Measurements from ENCODE around the gene MCM3.

Gene MCM3

DNA sequence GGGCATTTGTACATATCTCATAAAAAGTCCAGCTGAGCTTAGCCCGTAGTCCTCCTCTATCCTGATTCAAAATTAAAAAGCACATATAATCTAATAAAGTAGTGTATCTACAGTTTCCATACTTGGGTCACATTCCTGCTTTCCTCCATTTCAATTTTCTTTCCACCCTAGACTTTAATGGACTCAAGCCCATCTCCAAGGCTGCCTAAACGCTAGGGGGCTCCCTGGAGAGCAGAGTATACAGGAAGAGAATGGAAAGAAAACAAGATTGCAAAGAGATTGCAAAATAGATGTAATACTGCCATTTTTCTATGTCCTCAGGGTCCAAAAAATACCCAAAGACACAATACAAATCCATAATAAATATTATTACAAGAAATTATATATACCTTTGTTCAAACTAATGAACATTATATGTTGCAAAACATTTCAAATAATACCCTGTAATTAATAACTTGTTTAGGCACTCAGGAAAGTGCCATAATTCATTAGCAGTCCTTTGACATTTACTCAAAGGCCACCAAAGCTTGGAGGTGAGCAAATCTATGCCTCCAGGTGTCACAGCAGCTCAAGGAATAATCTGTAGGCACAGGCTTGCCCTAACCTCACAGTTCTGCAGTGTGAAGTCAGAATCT, 2.4 kb upstream of the MCM3 start:
- Histone ChIP-seq H4K20me1 (ENCODE audit: insufficient read depth, low read length, poor library complexity, severe bottlenecking) (peaks cover 25% of the 10 kb centered on the region), H3F3A (ENCODE audit: low read depth) (no peaks in the 10 kb centered on the region), H3K4me2 (ENCODE audit: low read depth, low read length, poor library complexity, severe bottlenecking) (peak overlapping the region; percentile 10), H3K9me2 (replicated peaks; ENCODE audit: low read depth, low read length) (no peaks in the 10 kb centered on the region), H3K9ac (ENCODE audit: low read depth, low read length, poor library complexity, severe bottlenecking) (peak overlapping the region; percentile 84), H2AFZ (ENCODE audit: low read length) (peak overlapping the region; percentile 76; the same call in 1 of the 2 replicates), H3K4me3 (ENCODE audit: low read length, poor library complexity, severe bottlenecking) (no peak overlapping the region), H3K27me3 (ENCODE audit: insufficient read depth, low read length, poor library complexity, severe bottlenecking) (no peaks in the 10 kb centered on the region), H3K36me3 (ENCODE audit: insufficient read depth, low read length) (peaks cover 7% of the 10 kb centered on the region; the same call in 1 of the 2 replicates), H3K4me1 (ENCODE audit: insufficient read depth, low read length, poor library complexity, severe bottlenecking) (peaks cover 41% of the 10 kb centered on the region), H3K79me2 (ENCODE audit: insufficient read depth, low read length) (peaks cover 27% of the 10 kb centered on the region), H3K9me3 (ENCODE audit: insufficient read depth, low read depth, low read length) (no peaks in the 10 kb centered on the region)
- TF ChIP-seq, protein P1, sequence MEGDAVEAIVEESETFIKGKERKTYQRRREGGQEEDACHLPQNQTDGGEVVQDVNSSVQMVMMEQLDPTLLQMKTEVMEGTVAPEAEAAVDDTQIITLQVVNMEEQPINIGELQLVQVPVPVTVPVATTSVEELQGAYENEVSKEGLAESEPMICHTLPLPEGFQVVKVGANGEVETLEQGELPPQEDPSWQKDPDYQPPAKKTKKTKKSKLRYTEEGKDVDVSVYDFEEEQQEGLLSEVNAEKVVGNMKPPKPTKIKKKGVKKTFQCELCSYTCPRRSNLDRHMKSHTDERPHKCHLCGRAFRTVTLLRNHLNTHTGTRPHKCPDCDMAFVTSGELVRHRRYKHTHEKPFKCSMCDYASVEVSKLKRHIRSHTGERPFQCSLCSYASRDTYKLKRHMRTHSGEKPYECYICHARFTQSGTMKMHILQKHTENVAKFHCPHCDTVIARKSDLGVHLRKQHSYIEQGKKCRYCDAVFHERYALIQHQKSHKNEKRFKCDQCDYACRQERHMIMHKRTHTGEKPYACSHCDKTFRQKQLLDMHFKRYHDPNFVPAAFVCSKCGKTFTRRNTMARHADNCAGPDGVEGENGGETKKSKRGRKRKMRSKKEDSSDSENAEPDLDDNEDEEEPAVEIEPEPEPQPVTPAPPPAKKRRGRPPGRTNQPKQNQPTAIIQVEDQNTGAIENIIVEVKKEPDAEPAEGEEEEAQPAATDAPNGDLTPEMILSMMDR (conservative IDR thresholded peaks at IDR 0.05; ENCODE audit: low read length) = peak; percentile 92
- TF ChIP-seq EZH2phosphoT487 (IDR thresholded peaks at IDR 0.05; ENCODE audit: borderline replicate concordance) = no peak

DNA sequence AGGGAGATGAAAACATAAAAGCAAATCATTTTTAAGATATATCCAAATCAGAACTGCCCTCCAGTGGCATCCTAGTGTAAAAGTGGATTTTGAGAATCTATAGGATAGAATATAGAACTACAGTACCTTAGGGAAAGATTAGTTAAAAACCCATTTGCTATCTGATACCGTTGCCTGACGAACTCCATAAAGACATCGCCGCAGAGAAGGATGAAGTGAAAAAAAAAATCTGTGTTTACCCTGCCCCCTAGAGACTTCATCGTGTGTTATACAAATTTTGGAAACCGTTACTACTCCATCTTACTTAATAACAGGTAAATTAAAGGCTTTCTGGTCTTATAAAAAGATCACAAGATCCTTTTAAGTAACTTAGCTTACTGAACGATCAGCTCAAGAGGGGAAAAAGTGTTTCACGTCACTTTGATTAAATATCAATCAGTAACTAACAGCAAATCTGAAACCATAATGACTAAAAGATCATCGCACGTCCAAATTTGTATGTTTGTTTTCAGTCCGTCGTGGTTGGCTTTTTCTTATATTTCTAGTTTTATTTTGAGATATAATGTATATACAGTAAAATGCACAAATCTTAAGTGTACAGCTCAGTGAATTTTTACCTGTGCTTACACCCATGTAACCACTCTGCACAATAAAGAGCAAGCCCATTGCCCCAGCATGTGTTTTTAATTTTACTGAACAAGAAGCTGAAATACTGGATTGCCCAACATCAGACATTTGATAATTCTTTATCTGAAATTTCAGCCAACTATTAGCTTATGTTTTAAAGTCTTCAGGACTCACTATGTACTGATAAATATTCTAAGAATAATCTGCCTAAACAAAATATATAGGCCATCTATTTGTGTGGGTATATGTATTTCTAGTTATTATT, 881 bp upstream of the MCM3 start:
- Histone ChIP-seq H4K20me1 (ENCODE audit: insufficient read depth, low read length, poor library complexity, severe bottlenecking) (peaks cover 40% of the 10 kb centered on the region), H3K9ac (ENCODE audit: low read depth, low read length, poor library complexity, severe bottlenecking) (peak overlapping the region; percentile 84), H3K27me3 (ENCODE audit: insufficient read depth, low read length, poor library complexity, severe bottlenecking) (no peaks in the 10 kb centered on the region), H3K36me3 (ENCODE audit: insufficient read depth, low read length) (peaks cover 22% of the 10 kb centered on the region), H3K9me2 (replicated peaks; ENCODE audit: low read depth, low read length) (no peaks in the 10 kb centered on the region), H3K4me3 (ENCODE audit: low read length, poor library complexity, severe bottlenecking) (peak overlapping the region; percentile 83), H2AFZ (ENCODE audit: low read length) (peak overlapping the region; percentile 86), H3F3A (ENCODE audit: low read depth) (no peaks in the 10 kb centered on the region), H3K9me3 (ENCODE audit: insufficient read depth, low read depth, low read length) (no peaks in the 10 kb centered on the region), H3K4me2 (ENCODE audit: low read depth, low read length, poor library complexity, severe bottlenecking) (peak overlapping the region; percentile 92), H3K4me1 (ENCODE audit: insufficient read depth, low read length, poor library complexity, severe bottlenecking) (peaks cover 53% of the 10 kb centered on the region), H3K79me2 (ENCODE audit: insufficient read depth, low read length) (peaks cover 42% of the 10 kb centered on the region)
- TF ChIP-seq, protein P1 (conservative IDR thresholded peaks at IDR 0.05; ENCODE audit: low read length) = peak; percentile 55
- no peak for TF ChIP-seq EZH2phosphoT487 (IDR thresholded peaks at IDR 0.05; ENCODE audit: borderline replicate concordance)

DNA sequence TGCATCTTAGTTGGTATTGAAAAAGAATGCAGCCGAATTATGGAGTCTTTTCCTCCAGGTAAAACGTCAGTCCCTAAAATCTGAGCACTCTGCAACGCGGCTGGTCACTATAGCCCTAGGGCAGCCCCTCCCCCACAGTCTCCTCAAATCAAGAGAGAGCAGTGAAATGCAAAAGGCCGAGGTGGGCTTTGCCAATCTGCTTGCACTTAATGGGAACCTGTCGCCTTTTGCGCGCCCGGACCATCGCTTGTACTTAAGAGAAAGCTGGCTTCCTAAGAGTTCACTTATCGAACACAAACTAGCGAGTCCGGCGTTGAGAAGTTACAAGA, 447 bp downstream of the MCM3 start:
- Histone ChIP-seq H3F3A (ENCODE audit: low read depth) (no peaks in the 10 kb centered on the region), H3K9me3 (ENCODE audit: insufficient read depth, low read depth, low read length) (no peaks in the 10 kb centered on the region), H3K27me3 (ENCODE audit: insufficient read depth, low read length, poor library complexity, severe bottlenecking) (no peaks in the 10 kb centered on the region), H3K36me3 (ENCODE audit: insufficient read depth, low read length) (peaks cover 35% of the 10 kb centered on the region), H3K4me1 (ENCODE audit: insufficient read depth, low read length, poor library complexity, severe bottlenecking) (peaks cover 66% of the 10 kb centered on the region), H3K4me3 (ENCODE audit: low read length, poor library complexity, severe bottlenecking) (peak overlapping the region; percentile 83), H3K9ac (ENCODE audit: low read depth, low read length, poor library complexity, severe bottlenecking) (peak overlapping the region; percentile 94), H3K4me2 (ENCODE audit: low read depth, low read length, poor library complexity, severe bottlenecking) (peak overlapping the region; percentile 95), H4K20me1 (ENCODE audit: insufficient read depth, low read length, poor library complexity, severe bottlenecking) (peaks cover 53% of the 10 kb centered on the region), H3K9me2 (replicated peaks; ENCODE audit: low read depth, low read length) (no peaks in the 10 kb centered on the region), H3K79me2 (ENCODE audit: insufficient read depth, low read length) (peaks cover 55% of the 10 kb centered on the region), H2AFZ (ENCODE audit: low read length) (peak overlapping the region; percentile 81)
- TF ChIP-seq, protein P1 (conservative IDR thresholded peaks at IDR 0.05; ENCODE audit: low read length) = no peak
- TF ChIP-seq EZH2phosphoT487 (IDR thresholded peaks at IDR 0.05; ENCODE audit: borderline replicate concordance) = no peak

Measured in Loucy (cell line).